GM19351 (cell line): Measurements from ENCODE around the gene PPCDC.

Experiments used
- ATAC-seq: cut with Tn5 transposase; IDR thresholded peaks from one replicate; pipeline ENCODE4 v1.9.1; 2021; ENCODE audit warnings: mild to moderate bottlenecking, moderate library complexity; ENCODE audit not compliant: unreplicated experiment

PPCDC gene, protein sequence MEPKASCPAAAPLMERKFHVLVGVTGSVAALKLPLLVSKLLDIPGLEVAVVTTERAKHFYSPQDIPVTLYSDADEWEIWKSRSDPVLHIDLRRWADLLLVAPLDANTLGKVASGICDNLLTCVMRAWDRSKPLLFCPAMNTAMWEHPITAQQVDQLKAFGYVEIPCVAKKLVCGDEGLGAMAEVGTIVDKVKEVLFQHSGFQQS

DNA sequence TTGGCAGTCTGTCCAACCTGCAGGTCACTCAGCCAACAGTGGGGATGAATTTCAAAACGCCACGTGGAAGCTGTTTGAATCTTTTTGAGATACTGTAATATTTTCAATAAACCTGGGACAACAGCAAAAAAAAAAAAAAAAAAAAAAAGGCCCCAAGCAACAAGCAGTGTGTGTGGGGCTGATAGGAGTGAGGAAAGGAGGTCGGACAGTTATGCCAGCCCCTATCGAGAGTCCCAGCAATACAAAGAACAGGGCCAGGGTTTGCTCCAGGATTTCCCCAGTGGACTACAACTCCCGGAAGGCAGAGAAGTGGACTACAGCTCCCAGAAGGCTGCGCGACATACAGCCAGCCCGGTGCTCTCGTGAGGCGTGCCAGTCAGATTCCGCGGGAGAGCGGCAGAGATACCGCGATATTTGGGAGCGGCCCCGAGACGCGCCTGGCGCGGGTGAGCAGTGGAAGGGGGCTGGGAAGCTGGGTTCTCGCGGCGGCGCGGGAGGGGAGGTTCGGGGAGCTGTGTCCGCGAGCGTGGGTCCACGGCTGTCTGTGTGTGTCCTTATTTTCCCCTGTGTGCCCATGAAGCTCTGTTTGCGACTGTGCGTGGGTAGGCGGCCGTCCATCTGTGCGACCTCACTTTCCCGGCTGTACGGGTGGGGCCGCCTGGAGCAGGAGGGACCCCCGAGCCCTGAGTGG is at the start of gene PPCDC:
PPCDC (plus strand) TSS at position 410 of the 691 bp plus-strand sequence. CDS start 4,729 bp downstream, outside the sequence.
- peak; percentile 97 for ATAC-seq

DNA sequence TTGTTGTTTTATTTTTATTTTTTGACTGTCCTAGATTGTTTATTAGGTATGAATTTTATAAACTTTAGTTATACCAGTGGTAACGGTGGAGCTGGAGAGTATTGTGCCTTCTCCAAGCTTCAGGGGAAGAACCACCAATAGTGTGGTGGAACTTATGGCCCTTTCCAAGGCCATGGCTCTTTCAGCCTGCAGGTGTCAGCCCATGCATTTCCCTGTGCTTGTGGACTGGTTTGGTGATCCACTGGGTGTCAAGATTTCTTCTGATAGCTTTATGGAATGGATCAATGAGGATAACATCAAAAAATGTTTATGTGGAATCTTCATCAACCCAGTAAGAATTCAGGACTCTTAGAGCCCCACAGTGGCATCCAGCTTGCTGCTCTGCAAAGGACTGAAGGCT is 47.2 kb upstream of the PPCDC start:
- no peak for ATAC-seq

DNA sequence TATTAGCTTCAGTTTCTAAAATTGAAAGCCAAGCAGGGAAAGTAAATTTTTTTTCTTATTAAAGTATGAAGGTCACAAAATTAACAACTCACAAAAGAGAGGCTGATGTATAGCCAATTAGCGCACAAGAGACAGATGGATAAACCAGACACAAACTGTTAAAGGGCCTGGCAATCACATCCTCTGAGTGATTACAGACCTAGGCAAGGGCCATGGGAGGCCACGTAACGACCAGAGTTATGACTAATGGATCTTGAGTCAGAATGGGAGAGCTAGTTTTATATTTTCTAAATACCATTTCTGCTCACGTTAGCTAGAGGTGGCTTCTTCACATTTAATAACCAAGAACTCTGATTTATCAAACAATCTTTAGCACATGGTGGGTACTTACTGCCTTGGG is 45.8 kb upstream of the PPCDC start:
- ATAC-seq = no peak

DNA sequence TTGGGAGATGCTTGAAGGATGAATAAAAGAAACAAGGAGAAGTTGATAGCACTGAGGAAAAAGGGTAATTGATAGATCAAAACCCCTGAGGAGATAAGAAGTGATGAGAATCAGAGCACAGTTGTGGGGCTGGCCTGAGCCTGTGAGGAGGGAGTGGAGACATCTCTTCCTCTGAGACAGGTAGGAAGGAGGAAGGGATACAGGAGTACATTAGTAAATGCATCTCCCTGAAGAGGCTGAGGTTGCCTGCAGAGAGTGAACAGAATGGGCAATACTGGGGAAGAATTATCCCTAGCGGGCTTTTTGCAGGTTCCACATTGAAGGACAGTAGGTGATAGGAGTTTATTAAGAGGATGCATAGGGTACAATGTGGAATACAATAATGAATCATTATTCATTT is 45.3 kb upstream of the PPCDC start:
- ATAC-seq = no peak

- ATAC-seq = no peak
Measured at GRCh38 chr15:74978503-74978902, 44.9 kb upstream of the PPCDC start.

DNA sequence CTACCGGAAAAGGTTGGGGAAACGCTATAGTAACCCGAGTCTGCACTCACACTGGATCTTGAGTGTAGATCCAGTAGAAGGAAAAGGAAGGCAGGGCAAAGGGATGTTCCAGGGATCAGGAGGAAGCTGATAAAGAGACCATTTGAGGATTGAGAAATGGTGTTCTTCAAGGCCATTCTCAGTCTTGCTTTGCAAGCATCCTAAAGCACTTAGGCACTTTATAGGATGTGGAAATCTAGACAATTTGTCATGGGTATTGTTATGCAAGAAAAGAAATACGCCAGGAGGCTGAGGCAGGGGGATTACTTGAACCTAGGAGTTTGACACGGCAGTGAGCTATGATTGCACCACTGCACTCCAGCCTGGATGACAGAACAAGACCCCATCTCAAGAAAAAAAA is 41.2 kb upstream of the PPCDC start:
- ATAC-seq = no peak

GRCh38 chr15:74983725-74984231 is 39.6 kb upstream of the PPCDC start:
- ATAC-seq = no peak

GRCh38 chr15:74988007-74988800 is 35.2 kb upstream of the PPCDC start:
- no peak for ATAC-seq

- no peak for ATAC-seq
Measured at GRCh38 chr15:74989527-74989926, 33.9 kb upstream of the PPCDC start.

GRCh38 chr15:74992619-74993018 is 30.8 kb upstream of the PPCDC start:
- no peak for ATAC-seq

DNA sequence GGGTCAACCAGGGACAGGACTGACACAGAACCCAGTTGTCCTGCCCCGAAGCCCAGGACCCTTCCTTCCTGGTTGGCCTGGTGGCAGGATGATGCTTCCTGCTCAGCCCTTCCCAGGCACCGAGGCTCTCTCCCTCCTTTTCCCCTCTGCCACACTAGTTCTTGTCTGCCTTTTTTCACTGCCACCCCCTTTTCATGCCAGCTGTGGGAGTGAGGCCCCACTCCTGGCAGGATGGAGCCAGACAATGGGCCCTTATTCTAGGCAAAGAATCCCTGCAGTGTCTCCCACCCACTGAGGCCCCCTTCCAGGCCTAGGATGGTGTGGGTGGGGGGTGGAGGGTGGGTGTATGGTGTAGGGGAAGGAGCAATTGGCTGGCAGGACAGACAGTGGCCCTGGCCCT is 29.2 kb upstream of the PPCDC start:
- no peak for ATAC-seq

DNA sequence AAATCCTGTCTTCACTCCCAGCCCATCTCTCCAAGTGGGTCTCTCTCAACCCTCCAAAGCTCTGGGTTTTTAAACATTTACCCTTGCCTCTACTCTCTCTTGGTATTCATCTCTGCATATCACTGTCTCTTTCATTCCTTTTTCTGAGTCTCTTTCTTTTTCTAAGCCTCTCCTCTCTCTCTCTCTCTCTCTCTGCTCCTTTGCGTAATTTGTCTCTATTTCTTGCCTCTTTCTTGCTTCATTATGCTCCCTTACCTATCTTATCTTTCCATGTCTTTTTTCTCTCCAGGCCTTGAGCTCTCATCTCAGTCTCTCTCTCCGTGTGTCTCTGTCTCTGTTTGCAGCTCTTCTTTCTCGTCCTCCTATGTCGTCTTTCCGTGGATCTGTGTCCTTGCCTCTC is 28.7 kb upstream of the PPCDC start:
- no peak for ATAC-seq

DNA sequence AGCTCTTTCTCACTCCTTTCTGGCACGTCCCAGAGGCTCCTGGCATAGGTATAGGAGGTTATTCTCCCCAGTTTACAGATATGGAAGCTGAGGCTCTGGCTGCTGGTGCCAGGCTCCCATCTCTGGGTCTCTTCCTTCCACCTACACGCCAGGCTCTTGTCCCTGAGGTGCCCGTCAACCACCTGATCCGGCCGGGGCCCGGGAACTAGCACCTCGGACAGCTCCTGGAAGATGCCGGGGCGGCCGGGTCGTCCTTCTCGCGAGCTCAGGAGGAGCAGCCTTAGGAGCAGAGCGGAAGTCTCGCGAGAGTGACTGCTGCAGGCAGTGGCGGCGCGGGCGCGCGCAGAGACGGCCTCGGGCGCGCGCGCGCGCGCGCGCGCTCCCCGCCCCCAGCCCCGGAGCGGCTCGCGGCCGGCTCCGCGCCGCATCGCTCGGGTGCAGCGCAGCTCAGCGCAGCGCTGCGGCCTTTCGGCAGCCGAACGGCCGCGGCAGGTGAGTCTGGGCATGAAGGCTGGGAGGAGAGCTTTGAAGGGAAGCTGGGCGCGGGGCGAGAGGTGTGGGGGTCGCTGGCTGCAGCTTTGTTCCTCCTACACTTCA is 28.1 kb upstream of the PPCDC start, which contains the start of gene SCAMP5:
SCAMP5 (plus strand) TSS at position 382 of the 597 bp plus-strand sequence. CDS start 16,277 bp downstream, outside the sequence.
- peak; percentile 57 for ATAC-seq

DNA sequence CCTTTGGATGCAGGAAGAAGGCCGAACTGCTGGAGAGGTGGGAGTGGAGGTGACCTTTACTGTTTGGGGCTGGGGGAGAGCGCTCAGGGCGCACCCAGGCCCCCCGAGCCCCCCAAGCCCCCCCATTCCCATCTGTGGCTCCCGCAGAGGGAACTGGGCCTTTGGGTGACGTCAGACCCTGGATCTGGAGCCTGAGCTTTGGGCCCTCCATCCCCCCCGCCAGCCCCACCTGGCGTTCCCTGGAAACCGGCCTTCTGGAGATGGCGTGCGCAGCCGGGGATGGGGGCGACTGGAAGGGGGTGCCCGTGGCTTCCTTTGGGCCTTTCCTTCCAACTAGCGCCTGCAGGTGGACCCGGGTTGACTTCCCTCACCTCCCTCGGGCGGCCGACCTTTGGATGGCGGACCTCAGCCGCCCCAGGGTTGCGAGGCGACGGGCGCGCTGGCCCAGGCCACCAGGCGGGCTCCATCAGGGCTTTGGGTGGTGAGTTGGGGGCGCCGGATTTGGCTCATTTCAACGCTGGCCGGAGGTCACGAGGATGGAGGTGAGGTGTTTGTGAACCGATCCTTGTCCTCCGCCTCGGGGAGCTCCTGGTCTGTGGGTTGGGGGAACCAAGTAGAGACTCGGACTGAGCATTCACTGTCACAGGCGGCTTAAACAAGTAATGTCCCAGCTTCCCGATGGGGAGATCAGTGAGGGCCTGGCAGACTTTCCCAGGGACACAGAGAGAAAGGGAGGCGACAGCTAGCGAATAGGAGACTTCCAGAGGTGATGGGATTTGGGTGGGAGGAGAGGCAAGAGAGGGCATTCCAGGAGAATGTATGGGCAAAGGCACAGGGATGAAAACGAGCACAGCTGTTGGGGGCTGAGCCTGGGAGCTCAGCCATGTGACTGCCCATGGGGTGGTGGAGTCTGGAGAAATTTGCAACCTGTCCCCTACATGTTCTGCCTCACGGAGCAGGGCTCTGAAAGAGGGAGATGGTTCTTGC is 27.3 kb upstream of the PPCDC start:
- no peak for ATAC-seq

GRCh38 chr15:74997141-74997540 is 26.2 kb upstream of the PPCDC start:
- no peak for ATAC-seq

DNA sequence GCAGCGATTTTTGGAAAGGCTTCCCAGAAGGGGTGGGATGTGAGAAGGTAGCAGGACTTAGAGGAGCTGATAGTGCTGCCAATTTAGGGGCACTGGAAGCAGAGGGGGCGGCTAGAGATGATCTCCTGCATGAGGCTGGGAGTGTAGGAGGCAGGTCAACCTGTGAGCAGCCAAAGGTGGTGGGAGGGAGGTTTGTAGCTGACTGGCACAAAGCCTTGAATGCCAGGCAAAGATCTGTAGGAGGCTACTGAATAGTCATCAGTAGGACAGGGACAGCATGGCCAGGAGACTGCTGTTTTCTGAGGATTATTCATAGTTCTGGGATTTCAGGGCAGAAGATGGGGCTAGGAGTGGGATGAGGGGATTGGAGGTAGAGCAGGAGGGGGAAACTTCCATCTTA is 25.8 kb upstream of the PPCDC start:
- ATAC-seq = no peak

GRCh38 chr15:75001310-75001709 is 22.1 kb upstream of the PPCDC start:
- ATAC-seq = no peak

GRCh38 chr15:75002398-75002797 is 21.0 kb upstream of the PPCDC start:
- no peak for ATAC-seq

DNA sequence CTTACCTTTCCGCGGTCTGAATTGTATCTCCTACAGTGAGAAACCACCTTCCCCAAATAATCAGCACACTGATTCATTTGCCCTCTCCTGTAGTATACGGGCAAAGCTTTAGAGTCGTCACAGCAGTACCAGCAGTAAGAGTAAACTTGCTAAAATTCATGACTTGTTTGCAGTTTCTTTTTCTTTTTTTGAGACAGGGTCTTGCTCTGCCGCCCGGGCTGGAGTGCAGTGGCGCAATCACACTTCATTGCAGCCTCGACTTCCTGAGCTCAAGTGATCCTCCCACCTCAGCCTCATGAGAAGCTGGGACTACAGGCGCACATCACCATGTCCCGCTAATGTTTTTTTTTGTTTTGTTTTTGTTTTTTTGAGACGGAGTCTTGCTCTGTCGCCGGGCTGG is 16.2 kb upstream of the PPCDC start:
- ATAC-seq = no peak

- peak; percentile 46 for ATAC-seq
Measured at GRCh38 chr15:75008221-75008625, 15.2 kb upstream of the PPCDC start.
